PC-3 (cell line): ENCODE measurements around the gene ZCCHC7. TPM values are rescaled to one million over a fixed set of nuclear protein-coding genes. Genes with fewer than 3 reads are reported as not detected.
"Not testable (repeated sequence)": the region's sequence is repeated elsewhere in the genome, so short reads cannot be mapped to it uniquely, and the experiment has no call there.

Experiments
- ATAC-seq: fragments of 200-7000 bp; cut with Tn5 transposase; 2 replicates; pipeline ENCODE4 v1.9.1; 2020; ENCODE audit warnings: mild to moderate bottlenecking, moderate library complexity
- BruUV-seq: library from RNA; stranded (reverse); fragments of 400-500 nt; replicated peaks from 2 replicates; lab custom pipeline; 2021; lab: Mats Ljungman, UMichigan
- CTCF ChIA-PET: fragments of 300-600 bp; sonication (Branson Sonifier 250); formaldehyde crosslinking; loops from one replicate; lab custom pipeline; 2022; ENCODE audit warnings: antibody characterized with exemption; lab: Charles Lee
- POLR2A ChIA-PET: fragments of 300-600 bp; sonication (Branson Sonifier 250); formaldehyde crosslinking; loops from one replicate; lab custom pipeline; 2022; ENCODE audit warnings: antibody characterized with exemption; ENCODE audit not compliant: unreplicated experiment; lab: Charles Lee
- DNase-seq: peaks from one replicate; pipeline ENCODE4 v3.0.0-alpha.2; 2015
- H2AFZ ChIP-seq: fragments of 300-600 bp; sonication (generic); 2 replicates; pipeline ENCODE4 v1.6.0; 2016; ENCODE audit warnings: antibody characterized with exemption, low read length
- H3F3A ChIP-seq: fragments of 300-600 bp; sonication (generic); one replicate; pipeline ENCODE4 v1.6.0; 2017; ENCODE audit warnings: antibody characterized with exemption, low read length, control low read depth, mild to moderate bottlenecking; ENCODE audit not compliant: unreplicated experiment
- H3K27ac ChIP-seq: fragments of 300-600 bp; sonication (generic); 2 replicates; pipeline ENCODE4 v1.5.1; 2016; ENCODE audit warnings: mild to moderate bottlenecking, low read length
- H3K27me3 ChIP-seq: fragments of 300-600 bp; sonication (generic); 2 replicates; pipeline ENCODE4 v1.6.1; 2016; ENCODE audit warnings: low read length, mixed read lengths
- H3K36me3 ChIP-seq: fragments of 300-600 bp; sonication (generic); 2 replicates; pipeline ENCODE4 v1.6.1; 2016; ENCODE audit warnings: low read depth, mixed run types, low read length, mixed read lengths
- H3K4me1 ChIP-seq: fragments of 300-600 bp; sonication (generic); 2 replicates; pipeline ENCODE4 v1.5.1; 2016; ENCODE audit warnings: low read length; ENCODE audit not compliant: insufficient read depth
- H3K4me2 ChIP-seq: fragments of 300-600 bp; sonication (generic); 2 replicates; pipeline ENCODE4 v1.6.0; 2016; ENCODE audit warnings: low read length
- H3K4me3 ChIP-seq: fragments of 300-600 bp; sonication (generic); 2 replicates; pipeline ENCODE4 v1.5.1; 2016; ENCODE audit warnings: mild to moderate bottlenecking, low read length, mixed read lengths
- H3K79me2 ChIP-seq: fragments of 300-600 bp; sonication (generic); 2 replicates; pipeline ENCODE4 v1.6.1; 2017; ENCODE audit warnings: low read length, mixed read lengths
- H3K9ac ChIP-seq: fragments of 300-600 bp; sonication (generic); 2 replicates; pipeline ENCODE4 v1.6.0; 2016; ENCODE audit warnings: mild to moderate bottlenecking, low read length
- H3K9me2 ChIP-seq: fragments of 300-600 bp; sonication (generic); replicated peaks from 2 replicates; pipeline ENCODE4 v1.6.1; 2016; ENCODE audit warnings: mixed run types, low read length, mixed read lengths
- H3K9me3 ChIP-seq: fragments of 300-600 bp; sonication (generic); 2 replicates; pipeline ENCODE4 v1.6.1; 2016; ENCODE audit warnings: low read length, mixed read lengths
- H4K20me1 ChIP-seq: fragments of 300-600 bp; sonication (generic); 2 replicates; pipeline ENCODE4 v1.6.1; 2016; ENCODE audit warnings: low read length, mixed read lengths
- EZH2 ChIP-seq: fragments of 300-600 bp; sonication (generic); IDR thresholded peaks from one replicate; pipeline ENCODE4 v1.6.1; 2017; ENCODE audit warnings: antibody characterized with exemption, mild to moderate bottlenecking, low read length; ENCODE audit not compliant: unreplicated experiment
- EZH2phosphoT487 ChIP-seq: fragments of 300-600 bp; sonication (generic); IDR thresholded peaks from 2 replicates; pipeline ENCODE4 v1.6.1; 2018; ENCODE audit warnings: mild to moderate bottlenecking, antibody characterized with exemption, low read length, borderline replicate concordance
- intact Hi-C: fragments of 100-400 bp; cut with micrococcal nuclease; formaldehyde crosslinking; loops from 2 replicates; pipeline ENCODE4 v1.9.0; 2023
- total RNA-seq: library from RNA; depleted of rRNA; stranded (reverse); fragments of >200 nt; gene quantifications from 2 replicates; pipeline ENCODE4 v1.2.3, GENCODE V29; 2014
- TF ChIP-seq, protein P1 (sequence below): fragments of 300-600 bp; sonication (generic); conservative IDR thresholded peaks from 2 replicates; pipeline ENCODE4 v1.5.1; 2017; ENCODE audit warnings: antibody characterized with exemption, low read depth, mild to moderate bottlenecking, low read length

Gene ZCCHC7
- total RNA-seq, 1 experiment from 2014 or later = 6.5 TPM

DNA sequence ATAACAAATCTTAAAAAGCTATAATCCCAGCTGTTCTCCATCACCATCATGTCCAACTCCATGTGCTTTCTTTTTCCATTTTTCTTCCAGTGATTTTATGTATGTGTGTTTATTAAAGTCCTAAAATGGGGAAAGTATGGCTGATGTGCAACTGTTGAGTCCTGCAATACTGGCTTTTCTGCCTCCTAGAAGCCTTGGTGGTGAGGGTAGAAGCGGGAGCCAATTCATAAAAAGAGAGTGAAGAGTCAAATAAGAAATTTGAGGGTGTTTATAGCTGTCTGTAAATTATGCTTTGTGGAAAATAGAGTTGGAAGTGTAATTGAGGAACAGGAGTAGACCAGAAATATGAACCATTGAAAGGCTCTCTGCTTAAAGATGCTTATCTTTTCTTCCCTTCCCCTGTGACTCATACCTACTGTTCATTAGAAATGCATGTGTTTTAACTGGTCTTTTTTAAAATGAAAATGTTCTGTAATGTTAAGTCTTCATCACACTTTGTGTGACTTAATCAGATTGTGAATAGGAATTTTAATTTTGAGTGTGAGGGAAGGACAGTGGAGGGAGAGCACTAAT lies 80.1 kb downstream of the ZCCHC7 start:
- peak; percentile 44 for DNase-seq

DNA sequence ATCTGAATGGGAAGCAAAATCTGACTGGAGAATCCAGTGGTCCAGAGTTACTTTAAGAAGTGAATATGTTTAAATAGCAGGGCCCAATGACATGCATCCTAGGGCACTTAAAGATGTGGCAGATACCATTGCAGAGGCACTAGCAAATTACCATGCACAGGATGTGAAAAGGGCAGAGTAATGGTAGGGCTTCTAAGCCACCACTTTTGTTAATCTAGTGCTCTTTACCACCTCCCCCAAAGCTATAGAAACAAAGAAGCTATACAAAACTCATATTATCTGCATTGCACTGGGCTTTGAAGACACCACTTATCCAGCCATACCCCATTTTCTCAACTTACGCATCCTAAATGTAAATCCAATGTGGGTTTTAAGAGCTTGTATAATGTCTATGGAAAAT lies 81.2 kb downstream of the ZCCHC7 start:
- intact Hi-C loops = no loop called here
- H3K9me3 ChIP-seq = no peaks in the 10 kb centered on the region
- peaks cover 27% of the 10 kb centered on the region for H3K4me1 ChIP-seq
- DNase-seq (no peak), ATAC-seq (no peak)
- ChIA-PET POLR2A (no interaction called here), CTCF (no interaction called here)
- no peaks in the 10 kb centered on the region for H3K9me2 ChIP-seq
- H2AFZ ChIP-seq = no peak overlapping the region
- BruUV-seq = no TSS peak
- no peaks in the 10 kb centered on the region for H4K20me1 ChIP-seq
- H3K79me2 ChIP-seq = no peaks in the 10 kb centered on the region
- H3F3A ChIP-seq = peaks cover 5% of the 10 kb centered on the region
- H3K36me3 ChIP-seq = no peaks in the 10 kb centered on the region
- no peak overlapping the region for H3K4me3 ChIP-seq
- no peak overlapping the region for H3K4me2 ChIP-seq
- H3K9ac ChIP-seq = no peak overlapping the region
- H3K27me3 ChIP-seq = no peaks in the 10 kb centered on the region
- no peak for TF ChIP-seq EZH2
- TF ChIP-seq EZH2phosphoT487 = no peak
- TF ChIP-seq, protein P1, sequence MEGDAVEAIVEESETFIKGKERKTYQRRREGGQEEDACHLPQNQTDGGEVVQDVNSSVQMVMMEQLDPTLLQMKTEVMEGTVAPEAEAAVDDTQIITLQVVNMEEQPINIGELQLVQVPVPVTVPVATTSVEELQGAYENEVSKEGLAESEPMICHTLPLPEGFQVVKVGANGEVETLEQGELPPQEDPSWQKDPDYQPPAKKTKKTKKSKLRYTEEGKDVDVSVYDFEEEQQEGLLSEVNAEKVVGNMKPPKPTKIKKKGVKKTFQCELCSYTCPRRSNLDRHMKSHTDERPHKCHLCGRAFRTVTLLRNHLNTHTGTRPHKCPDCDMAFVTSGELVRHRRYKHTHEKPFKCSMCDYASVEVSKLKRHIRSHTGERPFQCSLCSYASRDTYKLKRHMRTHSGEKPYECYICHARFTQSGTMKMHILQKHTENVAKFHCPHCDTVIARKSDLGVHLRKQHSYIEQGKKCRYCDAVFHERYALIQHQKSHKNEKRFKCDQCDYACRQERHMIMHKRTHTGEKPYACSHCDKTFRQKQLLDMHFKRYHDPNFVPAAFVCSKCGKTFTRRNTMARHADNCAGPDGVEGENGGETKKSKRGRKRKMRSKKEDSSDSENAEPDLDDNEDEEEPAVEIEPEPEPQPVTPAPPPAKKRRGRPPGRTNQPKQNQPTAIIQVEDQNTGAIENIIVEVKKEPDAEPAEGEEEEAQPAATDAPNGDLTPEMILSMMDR = no peak
- H3K27ac ChIP-seq = no peak overlapping the region

More for the DNA sequence above, 80.1 kb downstream of the ZCCHC7 start:
- intact Hi-C loops = no loop called here
- ChIA-PET POLR2A (no interaction called here), CTCF (no interaction called here)
- peak; percentile 80 for ATAC-seq
- Histone ChIP-seq H3K4me2 (peak overlapping the region; percentile 45; the same call in 1 of the 2 replicates), H3K9me2 (no peaks in the 10 kb centered on the region), H4K20me1 (no peaks in the 10 kb centered on the region), H3K4me1 (peaks cover 27% of the 10 kb centered on the region), H3K79me2 (no peaks in the 10 kb centered on the region), H3K27ac (0 out of 2 replicates have a peak overlapping the region, but pooled peaks have one; percentile 24), H3K9me3 (no peaks in the 10 kb centered on the region), H3K36me3 (no peaks in the 10 kb centered on the region), H3K27me3 (no peaks in the 10 kb centered on the region), H3F3A (peaks cover 5% of the 10 kb centered on the region), H3K9ac (no peak overlapping the region), H3K4me3 (no peak overlapping the region), H2AFZ (no peak overlapping the region)
- TF ChIP-seq, protein P1 = no peak
- TF ChIP-seq EZH2phosphoT487 (no peak), EZH2 (no peak)
- BruUV-seq = no TSS peak

DNA sequence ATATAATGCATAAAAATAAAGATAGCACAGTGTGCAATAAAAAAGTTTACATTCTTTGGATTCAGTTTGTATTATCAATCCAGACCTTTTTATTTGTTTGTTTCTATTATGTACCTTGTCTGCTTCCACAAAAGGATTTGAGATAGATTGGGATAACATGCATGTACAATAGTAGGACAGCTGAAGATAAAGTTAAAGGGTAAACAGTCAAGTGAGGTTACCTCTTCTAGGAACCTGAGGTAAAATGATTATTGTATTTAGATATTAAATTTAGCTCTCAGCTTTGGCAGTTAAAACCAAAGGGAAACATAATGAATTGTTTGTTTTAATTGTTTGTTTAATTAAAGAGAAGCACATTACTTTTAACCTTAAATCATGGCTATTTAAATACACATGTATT lies 81.7 kb downstream of the ZCCHC7 start:
- Histone ChIP-seq H3K9ac (no peak overlapping the region), H2AFZ (no peak overlapping the region), H3K4me1 (peaks cover 25% of the 10 kb centered on the region), H3K9me3 (no peaks in the 10 kb centered on the region), H3K79me2 (no peaks in the 10 kb centered on the region), H3K27me3 (no peaks in the 10 kb centered on the region), H3K4me2 (no peak overlapping the region), H4K20me1 (no peaks in the 10 kb centered on the region), H3F3A (peaks cover 4% of the 10 kb centered on the region), H3K4me3 (no peak overlapping the region), H3K9me2 (no peaks in the 10 kb centered on the region), H3K36me3 (no peaks in the 10 kb centered on the region), H3K27ac (no peak overlapping the region)
- intact Hi-C loops = no loop called here
- TF ChIP-seq, protein P1 = no peak
- TF ChIP-seq EZH2 = no peak
- no peak for TF ChIP-seq EZH2phosphoT487
- ChIA-PET POLR2A (no interaction called here), CTCF (no interaction called here)
- no TSS peak for BruUV-seq
- DNase-seq = no peak
- ATAC-seq = no peak

DNA sequence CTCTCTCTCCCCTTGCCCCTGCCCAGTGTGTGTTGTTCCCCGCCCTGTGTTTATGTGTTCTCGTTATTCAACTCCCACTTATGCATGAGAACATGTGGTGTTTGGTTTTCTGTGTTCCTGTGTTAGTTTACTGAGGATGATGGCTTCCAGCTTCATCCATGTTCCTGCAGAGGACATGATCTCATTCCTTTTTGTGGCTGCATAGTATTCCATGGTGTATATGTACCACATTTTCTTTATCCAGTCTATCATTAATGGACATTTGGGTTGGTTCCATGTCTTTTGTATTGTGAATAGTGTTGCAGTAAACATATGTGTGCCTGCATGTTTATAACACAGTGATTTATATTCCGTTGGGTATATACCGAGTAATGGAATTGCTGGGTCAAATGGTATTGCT lies 83.1 kb downstream of the ZCCHC7 start:
- CTCF ChIA-PET, H2AFZ ChIP-seq, POLR2A ChIA-PET, H3K27me3 ChIP-seq, H3K79me2 ChIP-seq, DNase-seq, H3F3A ChIP-seq, H3K36me3 ChIP-seq, H3K4me2 ChIP-seq, H3K9me2 ChIP-seq, H4K20me1 ChIP-seq, intact Hi-C loops, H3K27ac ChIP-seq, ATAC-seq, H3K4me3 ChIP-seq, H3K9me3 ChIP-seq, BruUV-seq, H3K9ac ChIP-seq: not testable (repeated sequence)
- peaks cover 11% of the 10 kb centered on the region for H3K4me1 ChIP-seq
